Central memory CD8-positive, alpha-beta T cell (primary cell): ENCODE data around the gene FBXO46.
"Not testable (repeated sequence)": the region's sequence is repeated elsewhere in the genome, so short reads cannot be mapped to it uniquely, and the experiment has no call there.

ENCODE experiments used
- ATAC-seq: fragments of 150-1000 bp; cut with Tn5 transposase; replicated peaks from 2 replicates; pipeline ENCODE4 v1.10.0; 2022; ENCODE audit warnings: mild to moderate bottlenecking, moderate FRiP score, moderate number of reproducible peaks; ENCODE audit not compliant: poor library complexity, severe bottlenecking; ENCODE audit errors: extremely low read depth
- DNase-seq, 2 donors: peaks; one replicate each; pipeline ENCODE4 v3.0.0; 2021; ENCODE audit warnings: low spot score in 2 of 2
- H3K27ac Mint-ChIP-seq: one replicate; pipeline ENCODE4 v1.8.0; 2022; ENCODE audit warnings: low read depth, mild to moderate bottlenecking, moderate library complexity, mixed read lengths
- H3K27me3 Mint-ChIP-seq: one replicate; pipeline ENCODE4 v1.8.0; 2022; ENCODE audit warnings: mixed read lengths
- H3K36me3 Mint-ChIP-seq: one replicate; pipeline ENCODE4 v1.8.0; 2022; ENCODE audit warnings: mild to moderate bottlenecking, moderate library complexity, mixed read lengths; ENCODE audit not compliant: insufficient read depth
- H3K4me1 Mint-ChIP-seq: one replicate; pipeline ENCODE4 v1.8.0; 2022; ENCODE audit warnings: mixed read lengths
- H3K4me3 Mint-ChIP-seq: one replicate; pipeline ENCODE4 v1.8.0; 2022; ENCODE audit warnings: mild to moderate bottlenecking, moderate library complexity, mixed read lengths
- H3K9me3 Mint-ChIP-seq: one replicate; pipeline ENCODE4 v1.8.0; 2022; ENCODE audit warnings: mixed read lengths

Gene FBXO46

DNA sequence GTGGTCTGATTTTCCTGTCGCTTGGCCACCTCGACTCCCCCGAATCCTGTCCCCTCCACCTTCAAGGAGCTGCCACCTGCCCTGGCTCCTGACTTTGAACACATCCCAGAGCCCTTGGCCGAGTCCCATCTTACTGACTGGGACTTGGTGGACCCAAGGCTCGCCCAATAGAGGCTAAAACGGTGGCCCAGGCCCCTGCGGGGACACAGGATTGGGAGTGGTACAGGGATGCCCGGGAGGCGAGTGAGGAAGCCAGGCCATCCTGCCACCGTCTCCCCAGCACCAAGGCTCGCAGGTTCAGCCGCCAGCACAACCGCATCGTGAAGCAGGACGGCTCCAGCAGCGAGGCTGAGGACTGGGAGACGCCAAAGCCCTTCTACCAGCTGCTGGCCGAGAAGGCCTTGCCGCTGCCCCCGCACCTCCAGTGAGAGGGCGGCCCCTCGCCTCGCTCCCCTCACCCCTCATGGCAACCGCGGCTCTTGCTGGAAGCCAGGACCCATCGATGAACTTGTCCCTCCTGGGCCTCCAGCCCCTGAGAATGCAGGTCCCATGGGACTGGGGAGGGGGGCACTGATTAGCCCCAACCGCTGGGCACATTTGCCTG lies 33.1 kb upstream of the FBXO46 start:
- DNase-seq (no peak), ATAC-seq (no peak)
- H3K4me3 Mint-ChIP-seq: no peak overlapping the region
- no peaks in the 10 kb centered on the region for H3K9me3 Mint-ChIP-seq
- peaks cover 5% of the 10 kb centered on the region for H3K36me3 Mint-ChIP-seq
- H3K4me1 Mint-ChIP-seq: peaks cover 1% of the 10 kb centered on the region
- H3K27me3 Mint-ChIP-seq: peaks cover 8% of the 10 kb centered on the region
- no peak overlapping the region for H3K27ac Mint-ChIP-seq

DNA sequence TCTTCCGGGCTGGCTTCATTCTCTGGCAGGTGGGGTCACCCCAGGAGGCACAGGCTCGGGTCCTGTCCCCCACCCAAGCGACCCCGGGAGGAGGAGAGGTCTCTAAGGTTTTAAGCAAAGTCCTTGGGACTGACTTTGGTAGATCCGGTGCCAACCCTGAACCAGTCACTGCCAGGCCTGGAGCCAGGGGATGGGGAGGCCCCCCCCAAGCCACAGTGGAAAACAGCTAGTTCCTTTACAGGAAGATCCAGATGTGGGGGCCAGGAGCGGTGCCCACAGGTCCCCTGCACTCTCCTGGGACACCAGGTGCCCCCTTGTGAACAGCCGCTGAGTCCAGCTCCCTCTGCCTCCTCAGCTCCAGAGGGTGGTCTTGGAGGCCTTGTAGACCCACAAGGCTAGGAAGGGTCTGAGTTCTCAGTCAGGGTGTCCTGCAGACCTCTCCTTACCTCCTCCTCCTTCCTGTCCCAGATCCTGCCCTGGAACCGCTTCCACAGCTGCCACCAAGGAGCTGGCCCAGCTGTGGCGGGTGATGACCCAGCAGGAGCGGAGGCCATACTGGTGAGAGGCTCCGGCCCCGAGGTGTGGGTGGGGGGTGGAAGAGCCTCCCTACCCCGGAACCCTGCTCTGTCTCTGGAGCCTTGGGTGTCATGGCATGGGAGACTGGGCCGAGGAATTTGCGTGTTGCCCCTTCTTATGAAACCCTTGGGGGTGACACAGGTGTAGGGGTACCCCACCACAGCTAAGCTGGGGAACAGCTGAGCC lies 32.4 kb upstream of the FBXO46 start:
- Mint-ChIP-seq H3K36me3 (peaks cover 5% of the 10 kb centered on the region), H3K9me3 (no peaks in the 10 kb centered on the region), H3K27ac (no peak overlapping the region), H3K4me3 (no peak overlapping the region), H3K27me3 (peaks cover 8% of the 10 kb centered on the region), H3K4me1 (no peaks in the 10 kb centered on the region)
- no peak for ATAC-seq
- DNase-seq: no peak

GRCh38 chr19:45761714-45762113 lies 31.0 kb upstream of the FBXO46 start:
- ATAC-seq (no peak), DNase-seq (no peak)

GRCh38 chr19:45758921-45759320 lies 28.2 kb upstream of the FBXO46 start:
- no peak for DNase-seq
- no peaks in the 10 kb centered on the region for H3K4me1 Mint-ChIP-seq
- ATAC-seq: no peak
- no peaks in the 10 kb centered on the region for H3K27me3 Mint-ChIP-seq
- H3K4me3 Mint-ChIP-seq: no peak overlapping the region
- no peaks in the 10 kb centered on the region for H3K36me3 Mint-ChIP-seq
- no peak overlapping the region for H3K27ac Mint-ChIP-seq
- no peaks in the 10 kb centered on the region for H3K9me3 Mint-ChIP-seq

More at GRCh38 chr19:45761714-45762113, 31.0 kb upstream of the FBXO46 start:
- Mint-ChIP-seq H3K27ac (no peak overlapping the region), H3K27me3 (peaks cover 8% of the 10 kb centered on the region), H3K9me3 (no peaks in the 10 kb centered on the region), H3K36me3 (peaks cover 2% of the 10 kb centered on the region), H3K4me1 (no peaks in the 10 kb centered on the region), H3K4me3 (no peak overlapping the region)

- Mint-ChIP-seq H3K27me3 (no peaks in the 10 kb centered on the region), H3K36me3 (no peaks in the 10 kb centered on the region), H3K4me1 (no peaks in the 10 kb centered on the region), H3K4me3 (no peak overlapping the region), H3K9me3 (no peaks in the 10 kb centered on the region), H3K27ac (no peak overlapping the region)
- no peak for ATAC-seq
- DNase-seq: no peak
Observed at GRCh38 chr19:45757695-45758094, 27.0 kb upstream of the FBXO46 start.

GRCh38 chr19:45754323-45754722 lies 23.6 kb upstream of the FBXO46 start:
- H3K4me1 Mint-ChIP-seq: no peaks in the 10 kb centered on the region

GRCh38 chr19:45753548-45753947 lies 22.9 kb upstream of the FBXO46 start:
- ATAC-seq (no peak), DNase-seq (no peak)
- H3K4me3 Mint-ChIP-seq: no peak overlapping the region
- H3K27ac Mint-ChIP-seq: no peak overlapping the region
- H3K36me3 Mint-ChIP-seq: no peaks in the 10 kb centered on the region
- H3K27me3 Mint-ChIP-seq: no peaks in the 10 kb centered on the region
- H3K4me1 Mint-ChIP-seq: no peaks in the 10 kb centered on the region
- H3K9me3 Mint-ChIP-seq: no peaks in the 10 kb centered on the region

More at GRCh38 chr19:45754323-45754722, 23.6 kb upstream of the FBXO46 start:
- no peak for ATAC-seq
- no peak overlapping the region for H3K4me3 Mint-ChIP-seq
- no peak overlapping the region for H3K27ac Mint-ChIP-seq
- DNase-seq: no peak
- no peaks in the 10 kb centered on the region for H3K36me3 Mint-ChIP-seq
- no peaks in the 10 kb centered on the region for H3K9me3 Mint-ChIP-seq
- H3K27me3 Mint-ChIP-seq: no peaks in the 10 kb centered on the region

GRCh38 chr19:45752639-45753038 lies 21.9 kb upstream of the FBXO46 start:
- H3K4me3 Mint-ChIP-seq: no peak overlapping the region
- DNase-seq: no peak
- no peak overlapping the region for H3K27ac Mint-ChIP-seq
- H3K4me1 Mint-ChIP-seq: no peaks in the 10 kb centered on the region
- H3K27me3 Mint-ChIP-seq: peaks cover under 1% of the 10 kb centered on the region
- ATAC-seq: no peak
- no peaks in the 10 kb centered on the region for H3K36me3 Mint-ChIP-seq
- no peaks in the 10 kb centered on the region for H3K9me3 Mint-ChIP-seq

- H3K9me3 Mint-ChIP-seq, H3K27ac Mint-ChIP-seq, H3K4me3 Mint-ChIP-seq, ATAC-seq, H3K36me3 Mint-ChIP-seq, H3K4me1 Mint-ChIP-seq, DNase-seq: not testable (repeated sequence)
- peaks cover 10% of the 10 kb centered on the region for H3K27me3 Mint-ChIP-seq
Observed at GRCh38 chr19:45751483-45751882, 20.8 kb upstream of the FBXO46 start.

GRCh38 chr19:45747513-45747912 lies 16.8 kb upstream of the FBXO46 start:
- ATAC-seq (no peak), DNase-seq (no peak)
- Mint-ChIP-seq H3K4me3 (no peak overlapping the region), H3K27me3 (peaks cover 26% of the 10 kb centered on the region), H3K4me1 (no peaks in the 10 kb centered on the region), H3K36me3 (peaks cover 3% of the 10 kb centered on the region), H3K9me3 (no peaks in the 10 kb centered on the region), H3K27ac (no peak overlapping the region)

GRCh38 chr19:45746866-45747265 lies 16.2 kb upstream of the FBXO46 start:
- ATAC-seq (no peak), DNase-seq (no peak)
- no peaks in the 10 kb centered on the region for H3K4me1 Mint-ChIP-seq
- H3K9me3 Mint-ChIP-seq: no peaks in the 10 kb centered on the region
- H3K27ac Mint-ChIP-seq: no peak overlapping the region
- H3K36me3 Mint-ChIP-seq: peaks cover 3% of the 10 kb centered on the region
- no peak overlapping the region for H3K4me3 Mint-ChIP-seq
- peaks cover 30% of the 10 kb centered on the region for H3K27me3 Mint-ChIP-seq

DNA sequence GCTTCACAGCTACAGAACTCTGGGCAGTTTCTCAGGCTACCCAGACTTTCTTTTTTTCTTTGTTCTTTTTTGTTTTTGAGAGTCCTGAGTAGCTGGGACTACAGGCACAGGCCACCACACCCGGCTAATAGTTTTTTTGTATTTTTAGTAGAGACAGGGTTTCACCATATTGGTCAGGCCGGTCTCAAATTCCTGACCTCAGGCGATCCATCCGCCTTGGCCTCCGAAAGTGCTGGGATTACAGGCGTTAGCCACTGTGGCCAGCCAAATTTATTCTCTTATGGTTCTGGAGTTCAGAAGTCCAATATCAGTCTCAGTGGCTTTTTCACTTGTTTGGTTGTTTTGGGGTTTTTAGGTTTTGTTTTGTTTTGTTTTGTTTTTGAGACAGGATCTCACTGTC lies 14.9 kb upstream of the FBXO46 start:
- ATAC-seq (no peak), DNase-seq (no peak)
- Mint-ChIP-seq H3K4me1 (no peaks in the 10 kb centered on the region), H3K27ac (no peak overlapping the region), H3K4me3 (no peak overlapping the region), H3K27me3 (peaks cover 30% of the 10 kb centered on the region), H3K9me3 (no peaks in the 10 kb centered on the region), H3K36me3 (peaks cover 3% of the 10 kb centered on the region)

GRCh38 chr19:45742969-45743368 lies 12.3 kb upstream of the FBXO46 start:
- Mint-ChIP-seq H3K27me3 (peaks cover 34% of the 10 kb centered on the region), H3K36me3 (peaks cover 3% of the 10 kb centered on the region), H3K9me3 (no peaks in the 10 kb centered on the region), H3K4me1 (no peaks in the 10 kb centered on the region), H3K27ac (no peak overlapping the region), H3K4me3 (no peak overlapping the region)
- ATAC-seq: no peak
- no peak for DNase-seq
